ENCODE results near the gene MAP2K7.
"Not testable (repeated sequence)": the region's sequence is repeated elsewhere in the genome, so short reads cannot be mapped to it uniquely, and the experiment has no call there.

Gene MAP2K7

GRCh38 chr19:7903244-7904073, at the start of gene MAP2K7:
TSS of gene MAP2K7 (plus strand) at chr19:7903877. CDS start at chr19:7903945, 68 bp downstream.
- peak; percentile 100 for DNase-seq (ENCODE audit: low read depth, low spot score)

- no peak for DNase-seq (ENCODE audit: low read depth, low spot score)
Observed at GRCh38 chr19:7855426-7856108, 48.1 kb upstream of the MAP2K7 start.

GRCh38 chr19:7856109-7856591, 47.5 kb upstream of the MAP2K7 start:
- no peak for DNase-seq (ENCODE audit: low read depth, low spot score)

- no peak for DNase-seq (ENCODE audit: low read depth, low spot score)
Observed at GRCh38 chr19:7856679-7857663, 46.7 kb upstream of the MAP2K7 start.

GRCh38 chr19:7857727-7858108, 46.0 kb upstream of the MAP2K7 start:
- DNase-seq (ENCODE audit: low read depth, low spot score) = no peak

GRCh38 chr19:7858109-7858770, 45.4 kb upstream of the MAP2K7 start:
- no peak for DNase-seq (ENCODE audit: low read depth, low spot score)

GRCh38 chr19:7859087-7859486, 44.6 kb upstream of the MAP2K7 start:
- not testable (repeated sequence) for DNase-seq (ENCODE audit: low read depth, low spot score)

- DNase-seq (ENCODE audit: low read depth, low spot score) = no peak
Observed at GRCh38 chr19:7859831-7860713, 43.6 kb upstream of the MAP2K7 start.

GRCh38 chr19:7860714-7861618, 42.7 kb upstream of the MAP2K7 start:
- no peak for DNase-seq (ENCODE audit: low read depth, low spot score)

- DNase-seq (ENCODE audit: low read depth, low spot score) = no peak
Observed at GRCh38 chr19:7861619-7862412, 41.9 kb upstream of the MAP2K7 start.

- peak; percentile 24 for DNase-seq (ENCODE audit: low read depth, low spot score)
Observed at GRCh38 chr19:7862413-7862951, 41.2 kb upstream of the MAP2K7 start.

GRCh38 chr19:7863157-7863970, 40.3 kb upstream of the MAP2K7 start:
- DNase-seq (ENCODE audit: low read depth, low spot score) = no peak

GRCh38 chr19:7863971-7864689, 39.5 kb upstream of the MAP2K7 start:
- no peak for DNase-seq (ENCODE audit: low read depth, low spot score)

GRCh38 chr19:7864690-7865074, 39.0 kb upstream of the MAP2K7 start:
- DNase-seq (ENCODE audit: low read depth, low spot score) = no peak

GRCh38 chr19:7865262-7865911, 38.3 kb upstream of the MAP2K7 start:
- DNase-seq (ENCODE audit: low read depth, low spot score) = no peak
